ENCODE results near the gene TFAP2E.

The TFAP2E gene

GRCh38 chr1:35557118-35557610 lies 15.9 kb upstream of the TFAP2E start, which contains the start of gene KIAA0319L:
Gene KIAA0319L (minus strand): TSS chr1:35557403. CDS start chr1:35554491, 2,912 bp downstream.
- peak; percentile 94 for DNase-seq (ENCODE audit: low spot score)

- DNase-seq (ENCODE audit: low spot score), result peak; percentile 97
Measured at GRCh38 chr1:35557611-35558373, 15.3 kb upstream of the TFAP2E start, which contains the start of gene NCDN. Gene NCDN (plus strand): TSS chr1:35557799. CDS start chr1:35558191, 392 bp downstream.

GRCh38 chr1:35558374-35559316 lies 14.5 kb upstream of the TFAP2E start:
- DNase-seq (ENCODE audit: low spot score), result no peak

- peak; percentile 62 for DNase-seq (ENCODE audit: low spot score)
Measured at GRCh38 chr1:35559317-35559944, 13.7 kb upstream of the TFAP2E start.

- DNase-seq (ENCODE audit: low spot score), result peak; percentile 92
Measured at GRCh38 chr1:35560256-35561225, 12.6 kb upstream of the TFAP2E start.

GRCh38 chr1:35561297-35561971 lies 11.7 kb upstream of the TFAP2E start:
- peak; percentile 77 for DNase-seq (ENCODE audit: low spot score)

- no peak for DNase-seq (ENCODE audit: low spot score)
Measured at GRCh38 chr1:35561972-35562680, 11.0 kb upstream of the TFAP2E start.

GRCh38 chr1:35563166-35563565 lies 9.9 kb upstream of the TFAP2E start:
- DNase-seq (ENCODE audit: low spot score), result no peak

GRCh38 chr1:35564037-35564883 lies 8.9 kb upstream of the TFAP2E start:
- DNase-seq (ENCODE audit: low spot score), result peak; percentile 83

- DNase-seq (ENCODE audit: low spot score), result no peak
Measured at GRCh38 chr1:35564884-35565741, 8.0 kb upstream of the TFAP2E start.

GRCh38 chr1:35565742-35566133 lies 7.4 kb upstream of the TFAP2E start:
- no peak for DNase-seq (ENCODE audit: low spot score)

- DNase-seq (ENCODE audit: low spot score), result no peak
Measured at GRCh38 chr1:35567947-35568558, 5.1 kb upstream of the TFAP2E start.

GRCh38 chr1:35568975-35569395 lies 4.1 kb upstream of the TFAP2E start:
- peak; percentile 90 for DNase-seq (ENCODE audit: low spot score)

GRCh38 chr1:35569936-35570335 lies 3.2 kb upstream of the TFAP2E start:
- no peak for DNase-seq (ENCODE audit: low spot score)

GRCh38 chr1:35570589-35571137 lies 2.5 kb upstream of the TFAP2E start:
- no peak for DNase-seq (ENCODE audit: low spot score)

GRCh38 chr1:35571263-35571662 lies 1.9 kb upstream of the TFAP2E start:
- DNase-seq (ENCODE audit: low spot score), result no peak

- DNase-seq (ENCODE audit: low spot score), result no peak
Measured at GRCh38 chr1:35572296-35572695, 818 bp upstream of the TFAP2E start.
